ENCODE measurements around the gene NKAIN4.

DNA sequence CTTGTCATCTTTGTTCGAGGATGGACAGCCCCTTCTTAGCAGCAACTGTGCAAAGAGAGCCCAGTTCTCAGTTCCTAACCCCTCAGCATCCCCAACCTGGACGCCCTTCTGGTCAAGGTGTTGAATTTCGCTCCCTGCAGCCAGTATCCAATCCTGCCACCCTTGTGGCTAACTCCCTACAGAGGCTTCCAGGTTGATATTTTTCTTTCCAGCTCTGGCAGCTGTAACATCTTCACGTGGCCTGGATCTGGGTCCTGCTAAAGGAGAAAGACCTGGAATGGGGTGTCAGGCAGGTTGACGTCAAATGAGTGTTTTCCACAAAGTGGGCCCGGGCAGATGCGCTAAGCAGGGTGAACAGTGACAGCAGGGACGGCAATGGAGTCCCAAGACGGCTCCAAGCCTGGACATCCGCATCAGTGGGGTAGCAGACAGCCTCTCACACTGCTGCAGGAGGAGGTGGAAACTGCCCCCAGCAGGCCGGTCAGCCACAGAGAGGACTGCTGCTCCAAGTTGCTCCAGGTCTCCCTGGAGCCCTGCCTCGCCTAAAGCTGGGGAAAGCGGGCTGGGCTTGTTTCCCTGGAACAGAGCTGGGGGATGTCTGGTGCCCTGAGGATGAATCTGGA, 37.3 kb downstream of the NKAIN4 start:
- TF ChIP-seq, protein P1, sequence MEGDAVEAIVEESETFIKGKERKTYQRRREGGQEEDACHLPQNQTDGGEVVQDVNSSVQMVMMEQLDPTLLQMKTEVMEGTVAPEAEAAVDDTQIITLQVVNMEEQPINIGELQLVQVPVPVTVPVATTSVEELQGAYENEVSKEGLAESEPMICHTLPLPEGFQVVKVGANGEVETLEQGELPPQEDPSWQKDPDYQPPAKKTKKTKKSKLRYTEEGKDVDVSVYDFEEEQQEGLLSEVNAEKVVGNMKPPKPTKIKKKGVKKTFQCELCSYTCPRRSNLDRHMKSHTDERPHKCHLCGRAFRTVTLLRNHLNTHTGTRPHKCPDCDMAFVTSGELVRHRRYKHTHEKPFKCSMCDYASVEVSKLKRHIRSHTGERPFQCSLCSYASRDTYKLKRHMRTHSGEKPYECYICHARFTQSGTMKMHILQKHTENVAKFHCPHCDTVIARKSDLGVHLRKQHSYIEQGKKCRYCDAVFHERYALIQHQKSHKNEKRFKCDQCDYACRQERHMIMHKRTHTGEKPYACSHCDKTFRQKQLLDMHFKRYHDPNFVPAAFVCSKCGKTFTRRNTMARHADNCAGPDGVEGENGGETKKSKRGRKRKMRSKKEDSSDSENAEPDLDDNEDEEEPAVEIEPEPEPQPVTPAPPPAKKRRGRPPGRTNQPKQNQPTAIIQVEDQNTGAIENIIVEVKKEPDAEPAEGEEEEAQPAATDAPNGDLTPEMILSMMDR (optimal IDR thresholded peaks at IDR 0.05 in 1 of 3, IDR thresholded peaks at IDR 0.05 in 1 of 3, conservative IDR thresholded peaks at IDR 0.05 in 1 of 3; ENCODE audit: extremely low read depth in 1 of 3, insufficient read depth in 2 of 3, low read length in 3 of 3) = no peak
- no peak for TF ChIP-seq EZH2 (IDR thresholded peaks at IDR 0.05; ENCODE audit: low read length)

All from keratinocyte (primary cell).